K562 (cell line): Measurements from ENCODE around the gene IL17RC. TPM values are rescaled to one million over a fixed set of nuclear protein-coding genes. Genes with fewer than 3 reads are reported as not detected.

ENCODE experiments used
- ATF7 ChIP-seq: fragments of 450-650 bp; IDR thresholded peaks from 2 replicates; pipeline ENCODE4 v1.7.1; 2014; ENCODE audit warnings: mild to moderate bottlenecking, moderate library complexity
- CCNT2 ChIP-seq: IDR thresholded peaks from 2 replicates; pipeline ENCODE4 v1.6.1; 2011; ENCODE audit warnings: borderline replicate concordance, low read depth, mild to moderate bottlenecking, moderate library complexity, mixed read lengths, low read length; ENCODE audit not compliant: insufficient read length; ENCODE audit errors: extremely low read depth
- CHCHD3 ChIP-seq: fragments of 250-450 bp; sonication (Bioruptor Pico); IDR thresholded peaks from 2 replicates; pipeline ENCODE4 v2.1.2; 2022; ENCODE audit warnings: mild to moderate bottlenecking
- CTBP1 ChIP-seq: fragments of 450-650 bp; IDR thresholded peaks from 2 replicates; pipeline ENCODE4 v1.6.1; 2016; ENCODE audit warnings: borderline replicate concordance
- DACH1 ChIP-seq: fragments of 450-650 bp; IDR thresholded peaks from 2 replicates; pipeline ENCODE4 v1.6.1; 2018; ENCODE audit not compliant: partially characterized antibody
- ELF4 ChIP-seq: fragments of 450-650 bp; formaldehyde crosslinking; IDR thresholded peaks from 2 replicates; pipeline ENCODE4 v1.4.0; 2022; ENCODE audit warnings: missing genetic modification characterization
- GTF2E2 ChIP-seq: fragments of 200-800 bp; sonication (Bioruptor generic); IDR thresholded peaks from 2 replicates; pipeline ENCODE4 v1.6.1; 2016; ENCODE audit warnings: missing genetic modification characterization, missing compliant biosample characterization
- HDAC8 ChIP-seq: fragments of 450-650 bp; IDR thresholded peaks from 2 replicates; pipeline ENCODE4 v1.6.1; 2016; ENCODE audit warnings: mild to moderate bottlenecking, missing genetic modification characterization, moderate library complexity, missing compliant biosample characterization
- HMGN3 ChIP-seq: IDR thresholded peaks from 2 replicates; pipeline ENCODE4 v1.6.1; 2011; ENCODE audit warnings: borderline replicate concordance, low read depth, mild to moderate bottlenecking, mixed read lengths, low read length; ENCODE audit not compliant: insufficient read length; ENCODE audit errors: extremely low read depth
- MTA3 ChIP-seq: fragments of 450-650 bp; formaldehyde crosslinking; IDR thresholded peaks from 2 replicates; pipeline ENCODE4 v1.6.1; 2017; ENCODE audit warnings: mild to moderate bottlenecking, borderline replicate concordance
- NCOA2 ChIP-seq, 2 experiments: fragments of 450-650 bp; IDR thresholded peaks; 2 replicates each; pipeline ENCODE4 v1.6.1; 2018; ENCODE audit warnings: mild to moderate bottlenecking in 2 of 2, moderate library complexity in 1 of 2; ENCODE audit not compliant: partially characterized antibody in 2 of 2
- NR1H2 ChIP-seq: sonication (generic); formaldehyde crosslinking; IDR thresholded peaks from 2 replicates; pipeline ENCODE4 v1.4.0; 2020; ENCODE audit warnings: mild to moderate bottlenecking, missing genetic modification reagents
- PCBP1 ChIP-seq: fragments of 200-400 bp; formaldehyde crosslinking; IDR thresholded peaks from 2 replicates; pipeline ENCODE4 v1.6.1; 2018; ENCODE audit warnings: mild to moderate bottlenecking, low read depth, low read length; ENCODE audit not compliant: poor library complexity, severe bottlenecking
- RHOXF2B ChIP-seq: fragments of 250-450 bp; sonication (Bioruptor Pico); conservative IDR thresholded peaks from 2 replicates; pipeline ENCODE4 v1.5.1; 2021
- SMAD1 ChIP-seq: fragments of 150-350 bp; IDR thresholded peaks from 2 replicates; pipeline ENCODE4 v1.6.1; 2014; ENCODE audit warnings: low read length, low read depth; ENCODE audit not compliant: partially characterized antibody
- SOX6 ChIP-seq: fragments of 450-650 bp; IDR thresholded peaks from 2 replicates; pipeline ENCODE4 v1.6.1; 2014; ENCODE audit warnings: mild to moderate bottlenecking
- SRSF3 ChIP-seq: fragments of 200-400 bp; formaldehyde crosslinking; IDR thresholded peaks from 2 replicates; pipeline ENCODE4 v1.6.1; 2016; ENCODE audit warnings: mild to moderate bottlenecking, low read length, moderate library complexity; ENCODE audit not compliant: insufficient read depth
- TCFL5 ChIP-seq: fragments of 250-450 bp; sonication (Bioruptor Pico); conservative IDR thresholded peaks from 2 replicates; pipeline ENCODE4 v1.6.1; 2021; ENCODE audit warnings: mild to moderate bottlenecking, moderate library complexity, matching md5 sums
- ZBTB1 ChIP-seq: sonication (generic); formaldehyde crosslinking; IDR thresholded peaks from 2 replicates; pipeline ENCODE4 v1.8.1; 2023; ENCODE audit warnings: missing genetic modification reagents, low read depth, mild to moderate bottlenecking, borderline replicate concordance
- ZEB2 ChIP-seq: fragments of 450-650 bp; IDR thresholded peaks from 2 replicates; pipeline ENCODE4 v1.6.1; 2016
- ZNF24 ChIP-seq: fragments of 450-650 bp; IDR thresholded peaks from 2 replicates; pipeline ENCODE4 v1.6.1; 2016
- ZNF3 ChIP-seq: fragments of 250-450 bp; sonication (Bioruptor Pico); IDR thresholded peaks from 2 replicates; pipeline ENCODE4 v1.5.0; 2021; ENCODE audit warnings: mild to moderate bottlenecking, moderate library complexity
- ZNF696 ChIP-seq: fragments of 250-450 bp; sonication (Bioruptor Pico); conservative IDR thresholded peaks from 2 replicates; pipeline ENCODE4 v1.4.0; 2020; ENCODE audit warnings: mild to moderate bottlenecking, moderate library complexity
- polyA plus RNA-seq, 8 experiments: library from polyadenylated mRNA; depleted of rRNA in 4 of 8; stranded (reverse) in 5 of 8; unstranded in 3 of 8; fragments of >200 nt; fragmentation: Nextera tagmentation in 2 of 8; fragmentation: Illumina TruSeq in 1 of 8; extraction: Ambion mirVana in 2 of 8; extraction: Trizol in 1 of 8; gene quantifications; 2 replicates each; pipeline versions ENCODE4 v1.2.1 to v1.2.3, GENCODE V29; 2011 to 2014; ENCODE audit warnings: inconsistent platforms in 1 of 8, missing spikeins in 1 of 8
- total RNA-seq, 7 experiments: library from RNA; depleted of rRNA in 6 of 7; stranded (reverse); fragments of >200 nt in 6 of 7; fragmentation: Illumina TruSeq in 2 of 7; extraction: Trizol in 2 of 7; gene quantifications; 2 replicates each; pipeline versions ENCODE4 v1.2.1 to v1.2.3, GENCODE V29; 2011 to 2021; ENCODE audit warnings: low replicate concordance in 1 of 7
- TF ChIP-seq, protein P1 (sequence below): fragments of 450-650 bp; formaldehyde crosslinking; IDR thresholded peaks from 2 replicates; pipeline ENCODE4 v1.4.0; 2020; ENCODE audit warnings: mild to moderate bottlenecking, moderate library complexity
- TF ChIP-seq, protein P2 (sequence below): fragments of 250-450 bp; sonication (Bioruptor Pico); IDR thresholded peaks from 2 replicates; pipeline ENCODE4 v1.8.0; 2022; ENCODE audit warnings: inconsistent platforms, mild to moderate bottlenecking, moderate library complexity, borderline replicate concordance
- TF ChIP-seq, protein P3 (sequence below): fragments of 450-650 bp; formaldehyde crosslinking; IDR thresholded peaks from 2 replicates; pipeline ENCODE4 v1.4.0; 2020; ENCODE audit warnings: mild to moderate bottlenecking, moderate library complexity

Gene IL17RC
- total and polyA plus RNA-seq, 9 of the 15 experiments (the other 6 are each of a cell fraction or from before 2014, with no cell fraction given): 0.15 to 11.4 (median 7.1) TPM; not detected in 1

DNA sequence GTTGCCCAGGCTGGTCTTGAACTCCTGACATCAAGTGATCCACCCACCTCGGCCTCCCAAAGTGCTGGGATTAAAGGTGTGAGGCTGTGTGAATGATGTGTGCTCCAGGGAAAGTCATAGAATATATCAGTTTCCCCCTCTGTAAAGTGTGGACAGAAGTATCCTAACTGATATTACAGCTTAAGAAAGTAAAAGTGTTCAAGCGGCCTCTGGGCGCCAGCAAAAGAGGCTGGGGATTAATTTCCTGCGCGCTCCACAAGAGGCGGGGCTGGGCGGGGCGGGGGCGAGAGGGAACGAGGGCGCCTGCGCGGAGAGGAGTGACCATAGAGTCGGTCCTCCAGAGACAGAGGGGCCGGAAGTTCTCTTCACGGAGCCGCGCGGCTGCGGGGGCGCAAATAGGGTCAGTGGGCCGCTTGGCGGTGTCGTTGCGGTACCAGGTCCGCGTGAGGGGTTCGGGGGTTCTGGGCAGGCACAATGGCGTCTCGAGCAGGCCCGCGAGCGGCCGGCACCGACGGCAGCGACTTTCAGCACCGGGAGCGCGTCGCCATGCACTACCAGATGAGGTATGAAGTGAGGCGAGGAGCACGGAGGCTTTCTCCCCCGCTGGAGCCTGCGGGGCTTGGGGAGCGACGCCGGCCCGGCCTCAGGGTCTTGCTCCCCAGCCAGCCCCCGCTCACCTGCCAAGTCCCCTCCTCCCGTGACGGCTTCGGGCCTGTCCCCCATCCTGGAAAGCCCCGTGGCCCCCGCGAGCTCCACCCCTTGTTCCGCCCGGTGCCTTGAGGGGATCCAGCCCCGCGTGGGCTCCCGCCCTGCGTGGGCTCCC lies 26.4 kb upstream of the IL17RC start, which contains the start of gene JAGN1 (continued):
- TF ChIP-seq, protein P1, sequence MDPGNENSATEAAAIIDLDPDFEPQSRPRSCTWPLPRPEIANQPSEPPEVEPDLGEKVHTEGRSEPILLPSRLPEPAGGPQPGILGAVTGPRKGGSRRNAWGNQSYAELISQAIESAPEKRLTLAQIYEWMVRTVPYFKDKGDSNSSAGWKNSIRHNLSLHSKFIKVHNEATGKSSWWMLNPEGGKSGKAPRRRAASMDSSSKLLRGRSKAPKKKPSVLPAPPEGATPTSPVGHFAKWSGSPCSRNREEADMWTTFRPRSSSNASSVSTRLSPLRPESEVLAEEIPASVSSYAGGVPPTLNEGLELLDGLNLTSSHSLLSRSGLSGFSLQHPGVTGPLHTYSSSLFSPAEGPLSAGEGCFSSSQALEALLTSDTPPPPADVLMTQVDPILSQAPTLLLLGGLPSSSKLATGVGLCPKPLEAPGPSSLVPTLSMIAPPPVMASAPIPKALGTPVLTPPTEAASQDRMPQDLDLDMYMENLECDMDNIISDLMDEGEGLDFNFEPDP (CRISPR knock-in tag): peak; percentile 23; the same call in 1 of the 2 replicates
- peak; percentile 27 for TF ChIP-seq SMAD1
- peak; percentile 50; the same call in 1 of the 2 replicates for TF ChIP-seq CTBP1
- peak; percentile 72; the same call in 1 of the 2 replicates for TF ChIP-seq ATF7
- peak; percentile 87 for TF ChIP-seq ZBTB1 (CRISPR knock-in tag)
- TF ChIP-seq NR1H2 (CRISPR knock-in tag): peak; percentile 10; the same call in 1 of the 2 replicates
- TF ChIP-seq CCNT2: peak; percentile 87
- TF ChIP-seq, protein P2, sequence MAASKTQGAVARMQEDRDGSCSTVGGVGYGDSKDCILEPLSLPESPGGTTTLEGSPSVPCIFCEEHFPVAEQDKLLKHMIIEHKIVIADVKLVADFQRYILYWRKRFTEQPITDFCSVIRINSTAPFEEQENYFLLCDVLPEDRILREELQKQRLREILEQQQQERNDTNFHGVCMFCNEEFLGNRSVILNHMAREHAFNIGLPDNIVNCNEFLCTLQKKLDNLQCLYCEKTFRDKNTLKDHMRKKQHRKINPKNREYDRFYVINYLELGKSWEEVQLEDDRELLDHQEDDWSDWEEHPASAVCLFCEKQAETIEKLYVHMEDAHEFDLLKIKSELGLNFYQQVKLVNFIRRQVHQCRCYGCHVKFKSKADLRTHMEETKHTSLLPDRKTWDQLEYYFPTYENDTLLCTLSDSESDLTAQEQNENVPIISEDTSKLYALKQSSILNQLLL: no peak
- peak; percentile 93 for TF ChIP-seq GTF2E2
- TF ChIP-seq SOX6: peak; percentile 58
- TF ChIP-seq ZNF696: no peak
- TF ChIP-seq SRSF3: peak; percentile 83; the same call in 1 of the 2 replicates
- peak; percentile 93; the same call in 1 of the 2 replicates for TF ChIP-seq MTA3
- peak; percentile 71 for TF ChIP-seq PCBP1
- TF ChIP-seq HMGN3: peak; percentile 86
- TF ChIP-seq CHCHD3 (CRISPR knock-in tag): no peak
- TF ChIP-seq NCOA2 (IDR thresholded peaks at IDR 0.05; ENCODE audit: partially characterized antibody in 2 of 2): no peak
- 0 out of 2 replicates have a peak, but pooled peaks have one; percentile 16 for TF ChIP-seq ELF4 (CRISPR knock-in tag)
- peak; percentile 8; the same call in 1 of the 2 replicates for TF ChIP-seq ZNF24
- TF ChIP-seq, protein P3, sequence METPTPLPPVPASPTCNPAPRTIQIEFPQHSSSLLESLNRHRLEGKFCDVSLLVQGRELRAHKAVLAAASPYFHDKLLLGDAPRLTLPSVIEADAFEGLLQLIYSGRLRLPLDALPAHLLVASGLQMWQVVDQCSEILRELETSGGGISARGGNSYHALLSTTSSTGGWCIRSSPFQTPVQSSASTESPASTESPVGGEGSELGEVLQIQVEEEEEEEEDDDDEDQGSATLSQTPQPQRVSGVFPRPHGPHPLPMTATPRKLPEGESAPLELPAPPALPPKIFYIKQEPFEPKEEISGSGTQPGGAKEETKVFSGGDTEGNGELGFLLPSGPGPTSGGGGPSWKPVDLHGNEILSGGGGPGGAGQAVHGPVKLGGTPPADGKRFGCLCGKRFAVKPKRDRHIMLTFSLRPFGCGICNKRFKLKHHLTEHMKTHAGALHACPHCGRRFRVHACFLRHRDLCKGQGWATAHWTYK (CRISPR knock-in tag): peak; percentile 87
- no peak for TF ChIP-seq TCFL5 (CRISPR knock-in tag)
- TF ChIP-seq RHOXF2B (CRISPR knock-in tag): no peak
- peak; percentile 6 for TF ChIP-seq DACH1
- TF ChIP-seq ZNF3 (CRISPR knock-in tag): no peak; the same call in 1 of the 2 replicates
- no peak for TF ChIP-seq ZEB2
- no peak for TF ChIP-seq HDAC8
